RWPE1 (cell line): Measurements from ENCODE around the gene KIF17.
"Not testable (repeated sequence)": the region's sequence is repeated elsewhere in the genome, so short reads cannot be mapped to it uniquely, and the experiment has no call there.

Source experiments
- CTCF ChIA-PET: fragments of 350-600 bp; sonication (Branson Sonifier 250); formaldehyde crosslinking; extraction: SDS; loops from one replicate; lab custom pipeline; 2021; lab: Yijun Ruan, JAX
- POLR2A ChIA-PET: fragments of 400-600 bp; formaldehyde crosslinking; extraction: SDS; loops from one replicate; lab custom pipeline; 2020; ENCODE audit warnings: antibody characterized with exemption; ENCODE audit not compliant: low non-redundant PET; lab: Yijun Ruan, JAX
- DNase-seq: peaks from one replicate; pipeline ENCODE4 v3.0.0; 2012; ENCODE audit warnings: low spot score
- H3K27ac ChIP-seq: fragments of 450-650 bp; 2 replicates; pipeline ENCODE4 v1.5.1; 2017
- TF ChIP-seq, protein P1 (sequence below): fragments of 450-650 bp; conservative IDR thresholded peaks from 2 replicates; pipeline ENCODE4 v1.5.1; 2017; ENCODE audit warnings: low read depth, mild to moderate bottlenecking

Gene KIF17

DNA sequence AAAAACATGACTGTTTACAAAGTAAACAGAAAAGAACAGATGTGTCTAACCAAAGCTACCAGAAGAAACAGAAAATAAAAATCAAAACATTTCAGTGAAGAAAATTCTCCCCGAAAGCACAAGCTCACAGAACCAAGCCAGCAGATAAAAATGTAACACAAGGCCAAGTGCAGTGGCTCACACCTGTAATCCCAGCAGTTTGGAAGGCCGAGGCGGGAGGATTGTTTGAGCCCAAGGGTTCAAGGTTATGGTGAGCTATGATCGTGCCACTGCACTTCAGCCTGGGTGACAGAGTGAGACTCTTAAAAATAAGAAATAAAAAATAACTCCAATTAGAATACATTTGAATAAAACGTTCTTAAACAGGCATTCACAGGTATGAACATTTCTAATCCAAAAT is 37.5 kb downstream of the KIF17 start:
- DNase-seq = no peak
- ChIA-PET CTCF (no interaction called here), POLR2A (no interaction called here)
- no peak overlapping the region for H3K27ac ChIP-seq
- TF ChIP-seq, protein P1, sequence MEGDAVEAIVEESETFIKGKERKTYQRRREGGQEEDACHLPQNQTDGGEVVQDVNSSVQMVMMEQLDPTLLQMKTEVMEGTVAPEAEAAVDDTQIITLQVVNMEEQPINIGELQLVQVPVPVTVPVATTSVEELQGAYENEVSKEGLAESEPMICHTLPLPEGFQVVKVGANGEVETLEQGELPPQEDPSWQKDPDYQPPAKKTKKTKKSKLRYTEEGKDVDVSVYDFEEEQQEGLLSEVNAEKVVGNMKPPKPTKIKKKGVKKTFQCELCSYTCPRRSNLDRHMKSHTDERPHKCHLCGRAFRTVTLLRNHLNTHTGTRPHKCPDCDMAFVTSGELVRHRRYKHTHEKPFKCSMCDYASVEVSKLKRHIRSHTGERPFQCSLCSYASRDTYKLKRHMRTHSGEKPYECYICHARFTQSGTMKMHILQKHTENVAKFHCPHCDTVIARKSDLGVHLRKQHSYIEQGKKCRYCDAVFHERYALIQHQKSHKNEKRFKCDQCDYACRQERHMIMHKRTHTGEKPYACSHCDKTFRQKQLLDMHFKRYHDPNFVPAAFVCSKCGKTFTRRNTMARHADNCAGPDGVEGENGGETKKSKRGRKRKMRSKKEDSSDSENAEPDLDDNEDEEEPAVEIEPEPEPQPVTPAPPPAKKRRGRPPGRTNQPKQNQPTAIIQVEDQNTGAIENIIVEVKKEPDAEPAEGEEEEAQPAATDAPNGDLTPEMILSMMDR = no peak

DNA sequence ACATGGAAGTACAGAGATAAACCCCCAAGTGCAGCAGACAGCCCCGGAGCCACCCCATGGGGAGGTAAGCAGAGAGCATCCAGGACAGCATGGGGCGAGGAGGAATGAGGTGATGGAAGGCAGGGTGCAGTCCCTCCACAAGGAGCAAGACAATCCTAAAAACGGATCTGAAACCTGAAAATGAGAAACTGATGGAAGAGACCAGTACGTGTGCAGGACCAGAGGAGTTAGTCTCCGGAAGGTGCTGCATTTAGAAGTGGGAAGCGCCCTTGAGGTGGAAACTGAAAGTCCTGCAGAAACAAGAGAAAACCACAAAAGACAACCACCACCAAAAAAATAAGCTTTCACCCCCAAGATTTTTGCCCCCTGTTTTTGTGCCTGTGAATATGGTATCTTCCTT is 39.2 kb downstream of the KIF17 start:
- POLR2A ChIA-PET = no interaction called here
- no peak for DNase-seq
- TF ChIP-seq, protein P1 = no peak
- no peak overlapping the region for H3K27ac ChIP-seq
- CTCF ChIA-PET = no interaction called here

DNA sequence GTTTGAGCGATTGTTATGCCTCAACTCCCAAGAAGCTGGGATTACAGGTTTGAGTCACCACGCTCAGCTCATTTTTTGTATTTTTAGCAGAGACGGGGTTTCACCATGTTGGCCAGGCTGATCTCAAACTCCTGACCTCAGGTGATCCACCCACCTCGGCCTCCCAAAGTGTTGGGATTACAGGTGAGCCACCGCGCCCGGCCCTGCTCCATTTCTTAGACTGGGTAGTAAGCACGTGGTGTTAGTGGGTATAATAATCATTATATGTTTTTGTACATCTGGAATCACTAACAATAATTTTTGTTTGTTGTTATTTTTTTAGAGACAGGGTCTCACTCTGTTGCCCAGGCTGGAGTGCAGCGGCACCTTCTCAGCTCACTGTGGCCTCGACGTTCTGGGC is 44.2 kb downstream of the KIF17 start:
- H3K27ac ChIP-seq, DNase-seq: not testable (repeated sequence)
- ChIA-PET CTCF (interaction anchor here (0.6 kb wide), 1 partner anchor 60 kb away, joined by 5 read pairs; no protein-coding TSS in a partner anchor), POLR2A (interaction anchor here (0.6 kb wide), 1 partner anchor 149 kb away, joined by 6 read pairs; no protein-coding TSS in a partner anchor)

DNA sequence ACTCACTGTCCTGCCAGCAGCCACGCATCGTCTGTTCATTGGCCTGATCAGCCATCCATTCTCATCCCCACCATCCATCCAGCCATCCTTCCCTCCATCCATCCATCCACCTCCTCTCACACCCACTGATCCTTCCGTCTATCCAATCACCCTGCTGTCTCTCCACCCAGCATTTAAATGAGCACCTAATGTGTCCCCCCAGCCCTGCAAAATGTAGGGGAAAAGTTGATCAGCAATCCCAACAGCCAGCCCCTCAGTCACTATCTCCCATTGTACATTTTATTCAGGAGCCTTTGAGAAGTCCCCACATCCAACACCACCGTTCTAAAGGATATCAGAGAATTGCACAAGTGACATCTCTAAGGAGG is 45.6 kb downstream of the KIF17 start:
- ChIA-PET CTCF (no interaction called here), POLR2A (no interaction called here)
- TF ChIP-seq, protein P1 = no peak
- DNase-seq = no peak
- H3K27ac ChIP-seq = no peak overlapping the region

DNA sequence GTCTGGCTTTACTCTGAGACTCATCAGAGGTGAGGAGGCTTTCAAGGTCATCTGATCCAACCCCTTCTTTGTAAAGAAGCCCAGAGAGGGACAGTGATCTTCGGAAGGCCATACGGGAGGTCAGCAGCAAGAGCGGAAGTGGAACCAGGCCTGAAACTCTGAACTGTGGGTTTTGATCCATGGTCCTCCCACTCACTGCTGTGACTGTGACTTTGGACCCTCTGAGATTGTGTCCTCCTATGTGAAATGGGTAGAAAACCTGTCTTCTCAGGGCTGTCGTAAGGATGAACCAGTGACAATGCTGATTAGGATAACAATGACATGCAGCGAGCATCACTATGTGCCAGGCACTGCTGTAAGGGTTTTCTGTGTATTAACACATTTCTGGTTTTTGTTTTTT is 46.9 kb downstream of the KIF17 start:
- ChIA-PET POLR2A (no interaction called here), CTCF (no interaction called here)
- no peak overlapping the region for H3K27ac ChIP-seq
- TF ChIP-seq, protein P1 = no peak
- DNase-seq = no peak

DNA sequence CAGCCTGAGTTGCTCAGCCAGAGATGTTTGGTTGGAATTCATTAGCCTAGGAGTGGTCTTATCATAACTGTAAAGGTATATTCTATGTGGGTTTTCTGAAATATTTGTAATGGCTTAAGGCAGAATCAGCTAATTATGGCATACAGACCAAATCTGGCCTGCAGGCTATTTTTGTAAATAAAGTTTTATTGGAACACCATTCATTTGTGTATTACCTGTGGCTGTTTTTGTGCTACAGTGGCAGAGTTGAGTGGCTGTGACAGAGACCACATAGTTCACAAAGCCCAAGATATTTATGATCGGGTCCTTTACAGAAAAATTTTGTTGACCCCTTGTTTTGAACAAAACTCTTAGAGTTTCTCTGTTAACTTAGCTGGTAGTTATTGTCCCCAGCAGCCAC is 49.2 kb downstream of the KIF17 start:
- DNase-seq = no peak
- POLR2A ChIA-PET = no interaction called here
- H3K27ac ChIP-seq = no peak overlapping the region
- TF ChIP-seq, protein P1 = no peak
- CTCF ChIA-PET = no interaction called here

DNA sequence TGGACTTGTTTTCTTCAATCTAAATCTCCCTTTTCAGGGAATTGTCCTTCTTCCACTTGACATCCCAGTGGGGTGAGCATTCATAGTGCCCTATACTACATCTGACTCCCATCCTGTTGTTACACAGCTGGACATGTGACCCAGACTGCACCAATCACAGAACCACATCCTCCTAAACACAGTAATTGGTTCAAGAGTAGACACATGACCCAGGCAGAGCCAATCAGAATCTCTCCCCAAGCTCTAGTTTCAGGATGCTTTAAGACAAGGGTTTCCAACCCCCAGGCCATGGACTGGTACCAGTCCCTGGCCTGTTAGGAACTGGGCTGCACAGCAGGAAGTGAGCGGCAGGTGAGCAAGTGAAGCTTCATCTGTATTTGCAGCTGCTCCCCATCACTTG is 51.0 kb downstream of the KIF17 start:
- ChIA-PET POLR2A (interaction anchor here (0.6 kb wide), 1 partner anchor 115 kb away, joined by 3 read pairs; no protein-coding TSS in a partner anchor), CTCF (no interaction called here)
- no peak overlapping the region for H3K27ac ChIP-seq
- TF ChIP-seq, protein P1 = no peak
- peak; percentile 62 for DNase-seq
